Measurements from ENCODE around the gene ANKUB1.
"Not testable (repeated sequence)": the region's sequence is repeated elsewhere in the genome, so short reads cannot be mapped to it uniquely, and the experiment has no call there.

ANKUB1 gene, protein sequence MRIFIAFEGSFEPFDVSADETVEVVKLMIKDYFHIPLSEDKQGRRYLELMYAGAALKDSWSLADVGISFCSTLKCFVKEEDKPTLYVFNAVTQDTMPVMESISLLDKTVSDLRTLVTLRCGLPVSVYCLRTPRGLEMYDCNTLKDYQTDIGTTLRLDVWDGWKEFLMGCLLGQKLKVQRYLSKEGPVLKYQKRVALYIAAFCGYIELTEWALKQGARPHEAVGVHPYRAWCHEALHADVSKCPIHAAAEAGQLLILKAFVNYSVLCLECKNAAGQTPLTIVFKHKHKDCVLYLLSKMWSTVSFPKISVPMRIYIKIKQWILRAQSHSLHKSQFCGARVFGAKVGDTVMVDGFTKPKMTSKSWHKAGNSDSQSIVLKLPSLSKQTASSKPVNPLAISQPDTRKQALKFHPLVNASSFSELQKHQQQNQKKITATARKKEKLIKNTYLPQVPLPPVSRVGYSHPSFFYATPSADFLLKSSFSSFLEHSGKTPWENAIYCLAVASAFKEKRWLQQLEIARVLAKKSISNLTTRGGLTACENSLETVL

DNA sequence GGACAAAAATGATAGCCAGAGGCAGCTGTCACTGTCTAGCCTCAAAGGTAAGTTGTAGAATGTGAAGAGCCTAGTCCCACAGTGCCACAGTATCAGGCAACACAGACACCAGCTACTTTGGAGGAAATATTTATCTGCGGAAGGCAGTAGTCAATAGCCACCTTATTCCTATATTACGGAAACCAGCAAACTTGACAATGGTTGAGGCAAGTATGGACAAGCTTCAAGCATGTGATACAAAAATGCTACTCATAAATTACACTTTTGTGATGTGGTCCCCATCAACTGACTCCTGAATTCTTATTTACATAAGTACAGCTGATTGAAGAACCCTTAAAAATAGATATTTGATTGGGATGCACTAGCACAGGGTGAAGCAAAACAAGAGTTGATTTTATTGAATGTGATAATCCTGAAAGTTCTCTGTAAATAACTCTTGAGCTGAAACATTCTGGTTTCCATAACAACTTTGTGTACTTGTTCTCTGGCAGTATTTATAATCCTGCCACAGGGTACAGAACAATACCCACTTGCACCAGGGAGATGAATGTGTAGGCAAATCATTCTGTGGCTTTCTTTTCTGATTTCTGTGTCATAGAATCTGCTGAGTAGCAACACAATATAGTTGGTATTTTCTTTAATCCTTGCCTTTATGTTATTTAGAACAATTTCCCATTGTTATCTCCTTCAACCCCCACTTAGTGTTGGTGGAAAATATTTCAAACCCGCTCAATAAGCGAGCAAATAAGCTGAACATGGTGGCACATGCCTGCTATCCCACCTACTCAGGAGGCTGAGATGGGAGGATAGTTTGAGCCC is at the start of gene ANKUB1:
Gene ANKUB1 (minus strand): TSS at position 103 of the 819 bp plus-strand sequence. CDS start 188 bp downstream, outside the sequence.
- DNase-seq (ENCODE audit: low read depth in 3 of 3), result no peak

DNA sequence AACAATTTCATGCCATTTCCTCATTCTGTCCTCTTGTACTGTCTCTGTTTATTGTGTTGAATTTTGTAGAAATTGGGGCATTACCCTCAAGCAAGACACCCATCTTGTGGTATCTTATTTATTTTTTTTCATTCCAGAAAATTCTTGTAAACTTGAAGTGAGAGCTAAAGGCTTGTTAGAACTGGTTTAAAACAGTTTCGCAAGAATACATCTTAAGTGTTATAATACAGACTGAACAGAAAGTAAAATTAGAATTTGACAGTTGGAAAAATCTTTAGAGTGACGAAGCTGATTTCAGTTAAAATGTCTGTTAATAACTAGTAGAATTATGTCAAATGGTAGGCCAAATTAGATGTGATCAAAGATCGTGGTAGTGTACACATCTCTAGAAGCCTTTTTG is 47.5 kb upstream of the ANKUB1 start:
- no peak for DNase-seq (ENCODE audit: low read depth in 3 of 3)

DNA sequence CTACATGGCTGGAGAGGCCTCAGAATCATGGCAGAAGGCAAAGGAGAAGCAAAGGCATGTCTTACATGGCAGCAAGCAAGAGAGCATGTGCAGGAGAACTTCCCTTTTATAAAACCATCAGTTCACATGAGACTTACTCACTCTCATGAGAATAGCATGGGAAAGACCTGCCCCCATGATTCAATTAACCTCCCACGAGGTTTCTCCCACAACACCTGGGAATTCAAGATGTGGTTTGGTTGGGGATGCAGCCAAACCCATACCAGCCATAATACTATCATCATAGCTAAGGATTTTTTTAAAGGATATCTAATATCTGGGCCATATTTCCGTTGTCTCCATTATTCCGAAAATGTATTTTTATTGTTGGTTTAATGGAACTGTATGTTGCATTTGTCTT is 47.1 kb upstream of the ANKUB1 start:
- DNase-seq (ENCODE audit: low read depth in 3 of 3), result not testable (repeated sequence)

DNA sequence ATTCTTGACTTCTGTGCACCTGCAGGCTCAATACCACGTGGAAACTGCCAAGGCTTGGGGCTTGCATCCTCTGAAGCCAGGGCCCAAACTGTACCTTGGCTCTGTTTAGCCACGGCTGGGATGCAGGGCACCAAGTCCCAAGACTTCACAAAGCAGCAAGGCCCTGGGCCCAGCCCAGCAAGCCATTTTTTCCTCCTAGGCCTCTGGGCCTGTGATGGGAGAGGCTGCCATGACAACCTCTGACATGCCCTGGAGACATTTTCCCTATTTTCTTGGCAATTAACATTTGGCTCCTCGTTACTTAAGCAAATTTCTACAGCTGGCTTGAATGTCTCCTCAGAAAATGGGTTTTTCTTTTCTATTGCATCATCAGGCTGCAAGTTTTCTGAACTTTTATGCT is 46.1 kb upstream of the ANKUB1 start:
- DNase-seq (ENCODE audit: low read depth in 3 of 3), result not testable (repeated sequence)

DNA sequence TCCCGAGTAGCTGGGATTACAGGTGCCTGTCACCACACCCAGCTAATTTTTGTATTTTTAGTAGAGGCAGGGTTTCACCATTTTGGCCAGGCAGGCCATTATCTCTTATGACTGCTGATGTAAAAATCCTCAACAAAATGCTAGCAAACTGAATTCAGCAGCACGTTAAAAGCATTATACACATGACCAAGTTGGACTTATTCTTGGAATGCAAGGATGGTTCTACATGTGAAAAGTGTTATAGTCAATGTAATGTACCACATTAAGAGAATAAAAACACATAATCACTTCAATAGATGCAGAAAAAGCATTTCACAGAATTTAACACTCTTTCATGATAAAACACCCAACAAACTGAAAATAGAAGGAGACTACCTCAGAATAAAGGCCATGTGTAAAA is 40.9 kb upstream of the ANKUB1 start:
- DNase-seq (ENCODE audit: low read depth in 3 of 3), result no peak

DNA sequence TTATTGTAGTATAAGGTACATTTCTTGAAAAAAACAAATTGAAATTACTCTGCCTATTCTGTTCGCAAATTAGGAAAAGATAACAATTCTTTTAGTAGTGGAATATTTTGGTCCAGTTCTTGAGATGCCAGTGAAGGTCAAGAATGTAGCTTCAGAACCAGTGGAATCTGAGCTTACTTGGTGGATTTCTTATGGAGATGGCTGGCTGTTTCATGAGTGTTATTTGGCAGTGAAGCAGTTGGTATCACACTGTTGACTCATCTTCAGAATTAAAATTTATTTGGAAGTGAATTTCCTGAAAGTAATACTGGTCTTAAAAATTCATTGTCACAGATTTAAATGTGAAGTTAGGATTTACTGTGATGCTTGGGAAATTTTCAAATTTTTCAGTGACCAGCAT is 39.7 kb upstream of the ANKUB1 start:
- no peak for DNase-seq (ENCODE audit: low read depth in 3 of 3)

DNA sequence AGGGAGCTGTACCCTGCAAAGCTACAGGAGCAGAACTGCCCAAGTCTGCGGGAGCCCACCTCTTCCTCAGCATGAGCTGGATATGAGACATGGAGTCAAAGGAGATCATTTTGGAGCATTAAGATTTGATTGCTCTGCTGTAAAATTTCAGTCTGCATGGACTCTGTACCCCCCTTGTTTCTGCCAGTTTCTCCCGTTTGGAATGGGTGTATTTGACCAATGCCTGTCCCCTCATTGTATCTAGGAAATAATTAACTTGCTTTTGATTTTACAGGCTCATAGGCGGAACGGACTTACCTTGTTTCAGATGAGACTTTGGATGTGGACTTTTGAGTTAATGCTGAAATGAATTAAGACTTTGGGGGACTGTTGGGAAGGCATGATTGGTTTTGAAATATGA is 39.0 kb upstream of the ANKUB1 start:
- no peak for DNase-seq (ENCODE audit: low read depth in 3 of 3)

DNA sequence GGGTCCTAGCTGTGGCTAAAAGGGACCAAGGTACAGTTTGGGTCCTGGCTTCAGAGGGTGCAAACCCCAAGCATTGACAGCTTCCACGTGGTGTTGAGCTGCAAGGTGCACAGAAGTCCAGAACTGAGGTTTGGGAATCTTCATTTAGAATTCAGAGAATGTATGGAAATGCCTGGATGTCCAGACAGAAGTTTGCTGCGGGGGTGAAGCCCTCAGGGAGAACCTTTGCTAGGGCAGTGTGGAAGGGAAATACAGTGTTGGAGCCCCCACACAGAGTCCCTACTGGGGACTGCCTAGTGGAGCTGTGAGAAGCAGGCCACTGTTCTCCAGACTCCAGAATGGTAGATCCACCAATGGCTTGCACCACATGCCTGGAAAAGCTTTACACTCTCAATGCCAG is 38.5 kb upstream of the ANKUB1 start:
- no peak for DNase-seq (ENCODE audit: low read depth in 3 of 3)

DNA sequence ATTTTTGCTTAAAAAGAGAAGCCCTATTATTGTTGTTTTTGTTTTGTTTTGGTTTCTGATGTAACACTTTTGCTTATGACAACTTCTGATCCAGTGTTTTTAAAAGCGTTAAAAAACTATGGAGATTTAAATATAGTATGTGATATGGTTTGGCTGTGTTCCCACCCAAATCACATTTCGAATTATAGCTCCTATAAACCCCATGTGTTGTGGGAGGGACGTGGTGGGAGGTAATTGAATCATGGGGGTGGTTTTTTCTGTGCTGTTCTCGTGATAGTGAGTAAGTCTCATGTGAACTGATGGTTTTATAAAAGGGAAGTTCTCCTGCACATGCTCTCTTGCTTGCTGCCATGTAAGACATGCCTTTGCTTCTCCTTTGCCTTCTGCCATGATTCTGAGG is 37.3 kb upstream of the ANKUB1 start:
- DNase-seq (ENCODE audit: low read depth in 3 of 3), result not testable (repeated sequence)

DNA sequence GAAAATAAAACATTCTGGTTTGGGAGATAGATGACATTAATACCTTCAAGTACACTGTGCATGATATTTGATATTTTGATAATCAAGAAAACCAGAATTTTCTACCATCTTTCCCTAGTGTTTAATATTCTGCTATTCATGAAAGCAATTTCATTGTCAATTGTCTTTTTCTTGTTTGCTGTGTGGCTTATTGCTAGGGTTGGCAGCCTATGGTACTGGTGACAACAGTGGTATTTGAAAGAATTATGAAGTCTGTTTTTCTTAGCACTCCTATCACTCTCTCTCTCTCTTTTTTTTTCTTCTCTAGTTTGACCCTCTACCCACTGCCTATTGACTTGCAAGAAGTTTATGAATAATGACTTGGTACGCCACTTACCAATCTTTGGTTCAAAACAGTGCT is 36.0 kb upstream of the ANKUB1 start:
- no peak for DNase-seq (ENCODE audit: low read depth in 3 of 3)

DNA sequence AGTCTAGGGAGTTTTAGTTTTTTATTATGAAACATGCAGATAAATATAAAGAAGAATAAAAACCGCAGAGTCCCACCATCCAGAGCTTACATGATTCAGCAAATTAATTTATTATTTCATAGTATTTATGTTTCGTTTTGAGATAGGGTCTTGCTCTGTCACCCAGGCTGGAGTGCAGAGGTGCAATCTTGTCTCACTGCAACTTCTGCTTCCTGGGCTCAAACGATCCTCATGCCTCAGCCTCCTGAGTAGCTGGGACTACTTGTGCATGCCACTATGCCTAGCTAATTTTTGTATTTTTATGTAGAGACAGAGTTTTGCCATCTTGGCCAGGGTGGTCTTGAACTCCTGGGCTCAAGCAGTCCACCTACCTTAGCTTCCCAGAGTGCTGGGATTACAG is 34.3 kb upstream of the ANKUB1 start:
- DNase-seq (ENCODE audit: low read depth in 3 of 3), result no peak

DNA sequence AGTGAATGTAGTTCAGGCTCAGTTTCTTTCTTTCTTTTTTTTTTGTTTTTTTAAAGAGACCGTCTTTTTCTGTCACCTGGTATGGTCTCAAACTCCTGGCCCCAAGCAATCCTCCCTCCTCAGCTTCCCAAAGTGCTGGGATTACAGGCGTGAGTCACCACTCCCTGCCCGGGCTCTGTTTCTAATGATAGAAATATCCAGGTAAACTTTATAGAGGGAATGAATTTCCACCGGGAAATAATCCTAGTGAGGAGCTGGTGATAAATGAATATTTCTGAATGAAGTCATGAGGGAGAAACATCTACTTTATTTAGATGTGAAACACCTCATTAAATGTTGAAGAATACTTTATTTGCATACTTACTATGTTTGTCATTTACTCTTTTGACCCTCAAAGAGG is 27.8 kb upstream of the ANKUB1 start:
- DNase-seq (ENCODE audit: low read depth in 3 of 3), result no peak

DNA sequence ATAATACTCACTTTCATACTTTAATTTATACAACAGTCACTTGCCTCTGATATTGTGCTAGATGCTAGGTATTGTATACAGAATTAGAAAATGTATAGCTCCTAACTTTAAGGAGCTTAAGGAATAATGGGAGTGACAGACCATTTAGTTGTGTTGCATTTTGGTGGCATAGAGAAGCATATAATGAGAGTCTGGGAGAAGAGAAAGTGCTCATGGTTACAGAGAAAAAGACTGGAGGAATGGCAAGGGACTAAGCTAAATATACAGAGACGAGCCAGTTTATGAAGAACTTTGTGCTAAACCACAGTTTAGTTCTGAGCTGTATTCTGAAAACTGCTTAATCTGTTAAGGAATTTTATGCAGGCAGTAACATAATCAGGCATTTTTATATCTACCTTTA is 27.1 kb upstream of the ANKUB1 start:
- no peak for DNase-seq (ENCODE audit: low read depth in 3 of 3)

DNA sequence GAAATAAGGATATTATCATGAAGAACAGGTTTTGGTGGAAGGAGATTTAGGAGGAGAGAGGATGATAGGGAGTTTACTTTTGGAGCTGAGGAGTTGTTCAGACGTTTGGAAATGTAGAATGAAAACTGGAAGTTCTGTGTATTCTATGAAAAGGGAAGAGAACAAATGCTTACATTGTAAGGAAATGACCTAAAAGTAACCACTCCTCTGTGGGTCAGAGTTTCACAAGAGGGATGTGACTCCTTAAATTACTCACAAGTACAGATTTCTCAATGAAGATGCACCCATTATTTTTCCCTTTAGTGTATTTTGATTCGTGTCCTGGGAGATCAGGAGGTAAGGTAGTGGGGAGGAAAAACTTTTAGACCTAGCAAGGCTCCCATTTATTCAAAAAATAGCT is 24.6 kb upstream of the ANKUB1 start:
- no peak for DNase-seq (ENCODE audit: low read depth in 3 of 3)

DNA sequence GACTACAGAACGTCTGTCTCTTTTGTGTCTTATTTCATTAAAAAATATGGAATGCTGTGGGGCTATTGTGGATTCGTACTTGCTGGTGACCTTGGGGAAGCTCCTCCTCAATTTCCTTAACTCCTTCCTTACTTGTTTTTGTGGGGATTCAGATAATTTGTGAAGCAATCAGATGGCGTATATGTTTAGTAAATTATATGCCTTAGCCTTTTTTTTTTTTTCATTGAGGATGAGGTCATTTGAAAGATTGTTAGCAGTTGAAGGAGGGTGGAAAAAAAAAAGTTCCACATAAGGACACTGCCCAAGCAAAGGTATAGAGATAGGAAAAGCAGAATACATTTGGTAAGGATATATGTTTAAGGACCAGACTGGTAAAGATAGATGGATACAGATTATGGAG is 24.0 kb upstream of the ANKUB1 start:
- DNase-seq (ENCODE audit: low read depth in 3 of 3), result no peak

DNA sequence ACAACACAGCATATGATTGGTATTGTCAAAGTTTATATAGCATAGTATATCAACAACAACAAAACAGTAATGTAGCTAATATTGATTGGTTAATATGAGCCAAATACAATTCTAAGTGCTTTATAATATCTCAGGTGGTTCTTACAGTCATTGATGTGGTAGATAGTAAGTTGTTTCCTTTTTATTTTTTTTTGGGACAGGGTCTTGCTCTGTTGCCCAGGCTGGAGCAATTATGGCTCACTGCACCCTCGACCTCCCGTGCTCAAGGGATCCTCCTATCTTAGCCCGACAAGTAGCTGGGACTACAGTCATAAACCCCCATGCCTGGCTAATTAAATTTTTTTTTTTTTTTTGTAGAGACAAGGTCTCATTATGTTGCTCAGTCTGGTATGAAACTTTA is 23.4 kb upstream of the ANKUB1 start:
- no peak for DNase-seq (ENCODE audit: low read depth in 3 of 3)

DNA sequence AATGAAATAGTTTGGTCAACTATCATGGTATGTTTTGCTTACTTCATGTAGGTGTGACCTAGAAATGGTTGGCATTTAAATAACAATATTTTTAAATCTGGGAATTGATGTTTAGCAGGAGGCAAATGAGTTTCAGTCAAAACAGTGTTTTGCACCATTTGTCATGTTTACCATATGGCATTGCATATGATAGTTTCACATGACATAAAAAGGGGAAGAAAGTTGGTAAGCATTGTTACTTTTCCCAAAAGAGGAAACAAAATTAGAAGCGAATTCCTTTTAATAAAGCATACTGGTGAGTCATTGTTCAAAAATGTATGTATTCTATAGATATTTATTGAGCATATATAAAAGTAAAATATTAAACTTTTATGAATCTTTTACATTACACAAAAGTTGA is 23.0 kb upstream of the ANKUB1 start:
- DNase-seq (ENCODE audit: low read depth in 3 of 3), result no peak

DNA sequence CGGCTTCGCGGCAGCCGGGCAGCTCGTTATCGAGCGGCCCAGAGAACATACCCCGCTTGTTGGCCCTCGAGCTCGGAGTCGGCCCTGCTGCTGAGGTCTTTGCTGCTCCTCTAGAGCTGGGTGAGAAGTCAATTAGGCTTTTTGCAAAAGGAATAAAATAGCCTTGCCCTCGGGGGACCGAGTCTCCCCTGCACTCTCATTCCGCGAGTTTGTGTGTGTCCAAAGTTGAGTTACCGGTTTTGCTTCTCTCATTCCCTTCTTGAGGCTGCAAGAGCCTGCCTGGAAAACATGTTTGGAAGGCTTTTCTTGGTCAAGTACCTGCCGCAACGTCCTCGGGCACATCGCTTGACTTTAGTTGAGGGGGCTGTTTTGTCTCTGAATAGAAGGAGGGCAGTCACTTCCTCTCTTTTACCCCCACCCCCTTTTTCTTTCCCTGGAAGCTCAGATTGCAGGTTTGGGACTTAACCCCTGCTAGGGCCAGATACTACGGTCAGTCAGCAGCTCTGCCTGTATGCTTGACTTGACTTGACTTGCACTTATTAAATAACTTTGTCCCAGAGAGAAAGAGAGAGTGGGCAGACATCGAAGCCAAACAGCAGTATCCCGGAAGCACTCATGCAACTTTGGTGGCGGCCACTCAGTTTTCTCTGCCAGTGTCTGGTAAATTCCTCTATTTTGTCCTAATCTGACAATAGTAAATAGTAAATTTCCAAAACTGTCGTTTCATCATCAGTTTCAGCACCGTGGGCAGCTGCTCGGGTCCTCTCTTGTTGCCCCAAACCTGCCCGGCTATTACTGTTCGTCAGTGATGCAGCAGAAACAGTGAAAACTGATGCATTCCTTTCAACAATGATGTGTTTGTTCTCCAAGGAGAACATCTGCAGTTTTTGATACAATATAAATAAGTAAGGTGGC is 21.3 kb upstream of the ANKUB1 start:
- DNase-seq (ENCODE audit: low read depth in 3 of 3), result no peak

DNA sequence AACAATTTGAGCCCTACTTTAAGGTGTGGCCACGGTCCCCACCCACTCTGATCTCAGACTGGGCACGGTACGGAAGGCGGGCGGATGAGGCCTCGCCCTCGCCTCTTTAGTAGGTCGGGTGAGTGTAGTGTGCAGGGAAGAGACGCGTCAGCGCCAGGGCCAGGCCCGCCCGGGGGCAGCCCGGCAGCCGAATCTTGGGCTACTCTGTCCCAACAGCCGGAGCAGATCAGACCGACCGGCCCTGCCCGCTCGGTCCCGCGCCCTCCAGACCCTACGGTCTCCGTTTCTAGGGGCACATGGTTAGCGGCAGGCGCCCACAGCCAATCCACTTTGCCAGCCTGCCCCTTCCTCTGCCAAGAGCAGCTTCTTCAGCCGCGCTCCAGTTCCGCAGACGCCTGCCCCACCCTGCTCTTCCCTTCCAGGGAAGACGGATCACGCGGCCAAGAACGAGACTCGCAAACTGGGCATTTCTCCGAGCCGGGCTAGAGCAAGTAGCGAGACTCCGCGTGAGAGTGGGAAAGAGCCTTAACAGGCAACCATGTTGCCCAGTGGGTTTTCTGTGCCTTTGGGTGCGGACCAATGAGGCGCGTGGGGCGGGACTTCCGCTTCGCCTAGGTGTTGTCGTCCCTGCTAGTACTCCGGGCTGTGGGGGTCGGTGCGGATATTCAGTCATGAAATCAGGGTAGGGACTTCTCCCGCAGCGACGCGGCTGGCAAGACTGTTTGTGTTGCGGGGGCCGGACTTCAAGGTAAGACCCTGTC is 20.4 kb upstream of the ANKUB1 start, which contains the start of gene RNF13:
Gene RNF13 (plus strand): TSS at position 610 of the 761 bp plus-strand sequence. CDS start 32,812 bp downstream, outside the sequence.
- DNase-seq (ENCODE audit: low read depth in 3 of 3), result peak; percentile 84 to 87 (median 86)

DNA sequence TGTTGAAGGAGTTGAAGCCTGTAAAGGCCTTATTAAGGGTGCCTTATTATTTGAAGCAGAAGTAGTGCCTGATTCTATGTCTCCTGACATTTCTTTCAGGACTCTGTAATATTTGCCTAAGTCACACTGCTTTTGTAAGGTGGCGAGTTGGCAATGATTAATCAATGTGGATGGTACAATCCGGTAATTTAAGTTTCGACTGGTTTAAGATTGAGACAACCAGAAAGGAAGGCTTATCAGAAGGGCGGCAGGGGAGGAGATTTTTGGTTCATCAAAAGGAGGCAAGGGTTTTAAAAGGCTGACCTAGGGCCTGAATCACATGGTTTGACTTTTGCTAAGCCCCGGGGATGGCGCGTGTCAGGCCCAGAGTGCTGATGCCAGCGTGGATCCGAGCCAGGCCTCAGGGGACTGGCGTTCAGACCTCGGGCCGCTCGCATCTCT is 19.8 kb upstream of the ANKUB1 start:
- DNase-seq (ENCODE audit: low read depth in 3 of 3), result no peak

DNA sequence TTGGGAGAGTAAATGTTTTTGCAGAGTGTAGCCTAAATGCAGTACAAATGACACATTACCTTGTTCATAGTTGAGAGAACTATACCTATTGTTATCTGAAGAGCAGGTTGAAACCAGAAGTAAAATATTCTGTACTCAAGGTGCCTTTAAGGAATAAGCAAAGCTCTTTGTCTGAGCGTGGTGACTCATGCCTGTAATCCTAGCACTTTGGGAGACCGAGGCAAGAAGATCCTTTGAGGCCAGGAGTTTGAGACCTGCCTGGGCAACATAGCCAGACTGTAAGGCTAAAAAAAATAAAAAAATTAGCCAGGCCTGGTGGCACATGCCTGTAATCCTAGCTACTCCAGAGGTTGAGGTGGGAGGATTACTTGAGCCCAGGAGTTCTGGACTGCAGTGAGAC is 18.5 kb upstream of the ANKUB1 start:
- DNase-seq (ENCODE audit: low read depth in 3 of 3), result no peak

Measured in stimulated activated CD4-positive, alpha-beta T cell treated with anti-CD3 and anti-CD28 coated beads, TNF-alpha, amount 100 ng/mL, for 4 hours (primary cell).